OCI-LY1 (cell line): ENCODE results near the gene HDLBP.

Experiments used
- H2AFZ ChIP-seq: fragments of 200-600 bp; sonication (generic), shearing (Covaris generic); 2 replicates; pipeline ENCODE4 v1.6.0; 2014; ENCODE audit warnings: antibody characterized with exemption, mild to moderate bottlenecking, low read length
- H3F3A ChIP-seq: fragments of 200-600 bp; sonication (generic), shearing (Covaris generic); 2 replicates; pipeline ENCODE4 v1.6.0; 2014; ENCODE audit warnings: mild to moderate bottlenecking, antibody characterized with exemption, low read length, moderate library complexity; ENCODE audit not compliant: insufficient read depth
- H3K27ac ChIP-seq: fragments of 200-600 bp; sonication (generic); 2 replicates; pipeline ENCODE4 v1.5.1; 2014; ENCODE audit warnings: low read length, mixed run types, mild to moderate bottlenecking, low read depth; ENCODE audit not compliant: poor library complexity, severe bottlenecking
- H3K27me3 ChIP-seq: fragments of 200-600 bp; sonication (generic); 2 replicates; pipeline ENCODE4 v1.6.0; 2014; ENCODE audit warnings: antibody characterized with exemption, mild to moderate bottlenecking, low read length, moderate library complexity; ENCODE audit not compliant: insufficient read depth
- H3K36me3 ChIP-seq: fragments of 200-600 bp; sonication (generic); 2 replicates; pipeline ENCODE4 v1.6.1; 2014; ENCODE audit warnings: mild to moderate bottlenecking, antibody characterized with exemption, low read length, moderate library complexity, mixed read lengths; ENCODE audit not compliant: insufficient read depth
- H3K4me1 ChIP-seq: fragments of 200-600 bp; sonication (generic); 2 replicates; pipeline ENCODE4 v1.5.1; 2014; ENCODE audit warnings: mild to moderate bottlenecking, low read length, moderate library complexity; ENCODE audit not compliant: insufficient read depth, severe bottlenecking
- H3K4me2 ChIP-seq: fragments of 200-600 bp; sonication (generic), shearing (Covaris generic); 2 replicates; pipeline ENCODE4 v1.6.1; 2014; ENCODE audit warnings: low read length
- H3K4me3 ChIP-seq: fragments of 200-600 bp; sonication (generic); 2 replicates; pipeline ENCODE4 v1.5.1; 2014; ENCODE audit warnings: low read length, low read depth, mild to moderate bottlenecking, mixed read lengths; ENCODE audit not compliant: poor library complexity, severe bottlenecking
- H3K79me2 ChIP-seq: fragments of 200-600 bp; shearing (Covaris generic); 2 replicates; pipeline ENCODE4 v1.6.1; 2016; ENCODE audit warnings: mixed run types, low read length, mixed read lengths; ENCODE audit not compliant: insufficient read depth
- H3K9ac ChIP-seq: fragments of 200-600 bp; sonication (generic), shearing (Covaris generic); 2 replicates; pipeline ENCODE4 v1.6.1; 2014; ENCODE audit warnings: mild to moderate bottlenecking, low read length, mixed read lengths
- H3K9me2 ChIP-seq: fragments of 200-600 bp; sonication (generic), shearing (Covaris generic); 2 replicates; pipeline ENCODE4 v1.6.1; 2014; ENCODE audit warnings: low read depth, mild to moderate bottlenecking, low read length, mixed read lengths
- H3K9me3 ChIP-seq: fragments of 200-600 bp; shearing (Covaris generic); 2 replicates; pipeline ENCODE4 v1.6.1; 2014; ENCODE audit warnings: low read length, mixed read lengths
- H4K20me1 ChIP-seq: fragments of 200-600 bp; sonication (generic), shearing (Covaris generic); 2 replicates; pipeline ENCODE4 v1.6.0; 2016; ENCODE audit warnings: mild to moderate bottlenecking, low read length; ENCODE audit not compliant: insufficient read depth
- EZH2 ChIP-seq: fragments of 200-600 bp; sonication (generic), shearing (Covaris generic); IDR thresholded peaks from 2 replicates; pipeline ENCODE4 v1.8.0; 2017; ENCODE audit warnings: borderline replicate concordance, mixed run types, mild to moderate bottlenecking, antibody characterized with exemption, low read length, moderate library complexity, mixed read lengths
- TF ChIP-seq, protein P1 (sequence below): fragments of 200-600 bp; sonication (generic), shearing (Covaris generic); IDR thresholded peaks from 2 replicates; pipeline ENCODE4 v1.5.1; 2017; ENCODE audit warnings: mild to moderate bottlenecking, antibody characterized with exemption, low read length, moderate library complexity, mixed read lengths

HDLBP gene

DNA sequence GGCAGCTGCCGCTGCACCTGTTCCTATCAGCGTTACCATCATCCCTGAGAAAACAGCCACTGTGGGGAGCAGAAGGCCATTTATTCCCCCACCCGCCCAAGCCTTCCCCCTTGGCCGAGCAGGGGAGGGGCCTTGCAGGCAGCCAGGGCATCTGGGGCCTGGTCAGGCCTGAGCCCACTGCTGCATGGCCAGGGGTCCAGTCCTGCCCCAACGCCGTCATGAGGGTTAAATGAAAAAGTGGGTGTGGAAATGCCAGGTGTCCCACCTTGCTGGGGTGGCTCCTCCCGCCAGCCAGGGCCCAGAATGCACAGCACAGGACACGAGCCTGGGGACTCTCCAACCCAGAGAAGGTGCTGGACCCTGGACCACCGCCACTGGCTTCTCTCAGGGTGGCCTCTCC lies 112.8 kb downstream of the HDLBP start:
- no peaks in the 10 kb centered on the region for H3K79me2 ChIP-seq
- no peak overlapping the region for H3K4me3 ChIP-seq
- no peak overlapping the region for H3K27ac ChIP-seq

GRCh38 chr2:241202268-241202585 lies 113.2 kb downstream of the HDLBP start:
- Histone ChIP-seq H3K4me2 (no peak overlapping the region), H4K20me1 (no peaks in the 10 kb centered on the region), H3K9me3 (no peaks in the 10 kb centered on the region), H2AFZ (no peak overlapping the region), H3K9me2 (no peaks in the 10 kb centered on the region), H3K9ac (no peak overlapping the region), H3K79me2 (no peaks in the 10 kb centered on the region), H3K4me3 (no peak overlapping the region), H3K36me3 (no peaks in the 10 kb centered on the region), H3F3A (no peaks in the 10 kb centered on the region), H3K27me3 (no peaks in the 10 kb centered on the region), H3K4me1 (no peaks in the 10 kb centered on the region), H3K27ac (no peak overlapping the region)
- TF ChIP-seq, protein P1, sequence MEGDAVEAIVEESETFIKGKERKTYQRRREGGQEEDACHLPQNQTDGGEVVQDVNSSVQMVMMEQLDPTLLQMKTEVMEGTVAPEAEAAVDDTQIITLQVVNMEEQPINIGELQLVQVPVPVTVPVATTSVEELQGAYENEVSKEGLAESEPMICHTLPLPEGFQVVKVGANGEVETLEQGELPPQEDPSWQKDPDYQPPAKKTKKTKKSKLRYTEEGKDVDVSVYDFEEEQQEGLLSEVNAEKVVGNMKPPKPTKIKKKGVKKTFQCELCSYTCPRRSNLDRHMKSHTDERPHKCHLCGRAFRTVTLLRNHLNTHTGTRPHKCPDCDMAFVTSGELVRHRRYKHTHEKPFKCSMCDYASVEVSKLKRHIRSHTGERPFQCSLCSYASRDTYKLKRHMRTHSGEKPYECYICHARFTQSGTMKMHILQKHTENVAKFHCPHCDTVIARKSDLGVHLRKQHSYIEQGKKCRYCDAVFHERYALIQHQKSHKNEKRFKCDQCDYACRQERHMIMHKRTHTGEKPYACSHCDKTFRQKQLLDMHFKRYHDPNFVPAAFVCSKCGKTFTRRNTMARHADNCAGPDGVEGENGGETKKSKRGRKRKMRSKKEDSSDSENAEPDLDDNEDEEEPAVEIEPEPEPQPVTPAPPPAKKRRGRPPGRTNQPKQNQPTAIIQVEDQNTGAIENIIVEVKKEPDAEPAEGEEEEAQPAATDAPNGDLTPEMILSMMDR: no peak
- TF ChIP-seq EZH2: no peak

More for the DNA sequence above, 112.8 kb downstream of the HDLBP start:
- H3K4me1 ChIP-seq: no peaks in the 10 kb centered on the region
- TF ChIP-seq, protein P1: no peak
- TF ChIP-seq EZH2: no peak
- no peaks in the 10 kb centered on the region for H3K9me2 ChIP-seq
- no peak overlapping the region for H3K9ac ChIP-seq
- no peaks in the 10 kb centered on the region for H3K36me3 ChIP-seq
- no peaks in the 10 kb centered on the region for H3K27me3 ChIP-seq
- H2AFZ ChIP-seq: no peak overlapping the region
- no peaks in the 10 kb centered on the region for H3K9me3 ChIP-seq
- no peak overlapping the region for H3K4me2 ChIP-seq
- H4K20me1 ChIP-seq: no peaks in the 10 kb centered on the region
- no peaks in the 10 kb centered on the region for H3F3A ChIP-seq

- Histone ChIP-seq H3K4me3 (no peak overlapping the region), H3K4me2 (no peak overlapping the region), H3K79me2 (no peaks in the 10 kb centered on the region), H3K9me2 (no peaks in the 10 kb centered on the region), H4K20me1 (no peaks in the 10 kb centered on the region), H3K27me3 (no peaks in the 10 kb centered on the region), H3K4me1 (no peaks in the 10 kb centered on the region), H3F3A (no peaks in the 10 kb centered on the region), H3K36me3 (no peaks in the 10 kb centered on the region), H3K9ac (no peak overlapping the region), H3K27ac (no peak overlapping the region), H3K9me3 (no peaks in the 10 kb centered on the region), H2AFZ (no peak overlapping the region)
- TF ChIP-seq EZH2: no peak
- TF ChIP-seq, protein P1: no peak
Observed at GRCh38 chr2:241201445-241202267, 113.8 kb downstream of the HDLBP start.
